ENCODE data around the gene DCTN1.
"Not testable (repeated sequence)": the region's sequence is repeated elsewhere in the genome, so short reads cannot be mapped to it uniquely, and the experiment has no call there.

DCTN1 gene

DNA sequence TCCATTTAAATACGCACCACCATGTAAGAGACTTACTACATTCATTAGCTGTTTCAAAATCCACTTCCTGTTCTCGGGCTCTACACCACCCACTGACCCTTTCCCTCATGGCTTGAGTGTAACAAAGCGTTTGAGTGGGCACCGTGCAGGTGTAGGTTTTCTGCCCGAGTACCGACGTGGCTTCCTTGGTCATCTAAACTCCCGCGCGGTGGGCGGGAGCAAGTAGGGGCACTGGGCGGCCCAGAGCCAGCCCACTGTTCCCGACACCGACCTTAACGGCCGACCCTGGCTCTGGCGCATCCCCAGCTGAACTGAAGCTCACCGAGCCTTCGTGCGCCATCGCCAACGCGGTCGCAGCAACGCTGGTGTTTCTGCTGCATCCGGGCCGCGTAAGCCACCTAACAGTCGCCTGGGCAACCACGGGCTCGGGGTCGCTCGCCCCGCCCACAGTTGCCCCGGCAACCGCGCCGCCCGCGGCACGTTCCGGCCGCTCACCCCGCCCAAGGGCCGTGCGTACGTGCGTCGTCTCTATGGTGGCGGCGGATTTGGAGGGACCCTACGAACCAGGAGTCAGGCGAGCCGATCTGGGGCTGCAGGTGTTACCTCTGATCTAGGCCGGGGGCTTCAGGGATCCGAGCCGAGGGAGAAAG lies 41.2 kb upstream of the DCTN1 start, which contains the start of the genes C2orf81 and WDR54:
Gene C2orf81 (minus strand): TSS at position 399 of the 650 bp plus-strand sequence. CDS start 59 bp downstream, at position 340.
Gene WDR54 (plus strand): TSS at position 510 of the 650 bp plus-strand sequence. CDS start 424 bp downstream, outside the sequence.
- H4K20me1 ChIP-seq = no peaks in the 10 kb centered on the region
- no peak for TF ChIP-seq Cebpa-rat (IDR thresholded peaks at IDR 0.05)
- peak within 1 kb of the TSS; percentile 86 for H3K4me3 ChIP-seq
- H3K9ac ChIP-seq = peak within 1 kb of the TSS; percentile 69
- 0 out of 2 replicates have a peak within 1 kb of the TSS, but pooled peaks have one; percentile 38 for H3K27ac ChIP-seq
- H3K4me2 ChIP-seq = peak within 1 kb of the TSS; percentile 96
- H3K27me3 ChIP-seq = peaks cover 21% of the 10 kb centered on the region
- peaks cover 25% of the 10 kb centered on the region for H3K36me3 ChIP-seq
- no peaks in the 10 kb centered on the region for H3K9me3 ChIP-seq
- peaks cover 44% of the 10 kb centered on the region for H3K4me1 ChIP-seq

DNA sequence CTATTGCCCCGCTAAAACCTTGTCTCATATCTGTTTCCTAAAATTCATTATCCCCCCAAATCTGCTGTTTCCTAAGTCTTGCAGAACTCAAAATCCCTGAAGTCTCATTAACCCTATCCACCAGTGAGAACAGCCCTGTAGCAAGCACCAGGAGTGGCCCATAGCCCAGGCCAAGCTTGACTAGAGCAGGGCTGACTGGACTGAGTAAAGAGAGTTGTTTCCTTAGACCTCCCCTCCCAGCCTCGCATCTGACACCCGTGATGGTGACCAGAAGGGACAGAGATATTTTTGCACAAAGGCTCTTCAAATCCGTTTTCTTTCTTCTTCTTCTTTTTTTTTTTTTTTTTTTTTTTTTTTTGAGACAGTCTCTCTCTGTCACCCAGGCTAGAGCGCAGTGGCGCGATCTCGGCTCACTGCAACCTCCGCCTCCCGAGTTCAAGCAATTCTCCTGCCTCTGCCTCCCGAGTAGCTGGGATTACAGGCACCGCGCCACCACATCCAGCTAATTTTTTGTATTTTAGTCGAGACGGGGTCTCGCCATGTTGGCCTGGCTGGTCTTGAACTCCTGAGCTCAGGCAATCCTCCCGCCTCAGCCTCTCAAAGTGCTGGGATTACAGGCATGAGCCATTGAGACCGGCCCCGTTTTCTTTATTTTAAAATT lies 40.5 kb upstream of the DCTN1 start:
- Histone ChIP-seq H3K36me3 (peaks cover 18% of the 10 kb centered on the region), H3K4me1 (peaks cover 52% of the 10 kb centered on the region), H3K27me3 (peaks cover 28% of the 10 kb centered on the region), H3K4me3 (peak overlapping the region; percentile 86; the same call in 1 of the 2 replicates), H3K4me2 (peak overlapping the region; percentile 96)
- not testable (repeated sequence) for H4K20me1 ChIP-seq, H3K9me3 ChIP-seq, H3K27ac ChIP-seq, H3K9ac ChIP-seq

DNA sequence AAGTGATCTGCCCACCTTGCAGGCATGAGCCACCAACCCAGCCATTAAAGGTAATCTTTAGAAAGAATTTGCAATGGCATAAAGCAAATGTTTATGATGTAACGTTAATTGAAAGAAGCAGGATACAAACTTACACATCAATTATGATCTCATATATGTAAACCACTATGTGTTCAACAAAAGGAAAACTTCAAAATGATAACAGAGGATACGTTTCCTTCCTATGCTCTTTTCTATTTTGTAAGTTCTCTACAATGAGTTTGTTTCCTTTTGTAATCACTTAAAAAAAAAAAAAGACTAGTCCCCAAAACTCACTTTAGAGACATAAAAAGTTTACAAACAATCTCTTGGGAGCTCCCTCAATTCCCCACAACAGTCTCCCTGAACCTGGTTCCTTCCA lies 39.9 kb upstream of the DCTN1 start:
- H3K4me3 ChIP-seq = no peak overlapping the region
- H3K27ac ChIP-seq = no peak overlapping the region
- H3K4me2 ChIP-seq = no peak overlapping the region
- peaks cover 58% of the 10 kb centered on the region for H3K4me1 ChIP-seq
- no peaks in the 10 kb centered on the region for H3K9me3 ChIP-seq
- peaks cover 34% of the 10 kb centered on the region for H3K27me3 ChIP-seq
- H3K36me3 ChIP-seq = peaks cover 12% of the 10 kb centered on the region
- H4K20me1 ChIP-seq = no peaks in the 10 kb centered on the region
- no peak overlapping the region for H3K9ac ChIP-seq
- TF ChIP-seq Cebpa-rat (IDR thresholded peaks at IDR 0.05) = no peak

DNA sequence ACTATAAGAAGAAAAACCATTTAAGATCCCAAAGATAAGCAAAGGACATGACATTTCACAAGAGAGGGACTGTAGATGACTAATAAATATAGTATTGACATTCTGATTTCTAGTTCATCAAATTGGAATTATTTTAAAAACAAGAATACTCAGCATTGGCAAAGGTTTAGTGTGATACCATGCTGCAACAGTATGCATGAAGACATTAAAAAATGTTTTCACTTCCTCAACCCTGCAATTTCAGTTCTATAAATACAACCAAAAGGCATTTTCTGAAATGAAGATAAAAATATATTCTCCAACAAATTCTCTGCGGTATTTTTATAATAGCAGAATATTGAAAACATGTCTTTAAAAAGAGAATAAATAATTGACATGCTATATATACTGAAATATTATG lies 39.2 kb upstream of the DCTN1 start:
- Histone ChIP-seq H3K36me3 (peaks cover 5% of the 10 kb centered on the region; the same call in 1 of the 2 replicates), H3K27ac (no peak overlapping the region), H3K9me3 (no peaks in the 10 kb centered on the region), H3K4me2 (no peak overlapping the region), H3K9ac (no peak overlapping the region), H3K4me1 (peaks cover 64% of the 10 kb centered on the region), H3K27me3 (peaks cover 41% of the 10 kb centered on the region), H4K20me1 (no peaks in the 10 kb centered on the region), H3K4me3 (no peak overlapping the region)
- TF ChIP-seq Cebpa-rat (IDR thresholded peaks at IDR 0.05) = no peak

DNA sequence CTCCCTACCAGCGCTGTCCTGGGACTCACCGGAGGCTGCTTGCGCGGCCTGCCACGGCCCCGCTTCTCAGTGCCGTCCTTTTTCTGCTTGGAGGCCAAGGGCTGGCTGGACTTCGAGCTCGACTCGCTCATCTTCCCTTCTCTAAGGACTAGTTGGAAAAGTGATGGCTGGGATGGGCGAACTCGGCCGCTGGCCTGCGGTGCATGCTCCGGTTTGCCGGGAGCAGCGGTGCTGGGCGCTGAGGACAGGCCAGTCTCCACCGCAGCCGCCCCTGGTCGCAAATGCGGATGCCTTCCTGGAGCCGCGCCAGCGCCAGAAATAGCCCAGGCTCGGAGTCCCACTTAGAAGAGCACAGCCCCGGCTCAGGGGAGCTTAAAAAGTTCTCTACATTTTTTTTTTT lies 38.2 kb upstream of the DCTN1 start:
- H4K20me1 ChIP-seq = no peaks in the 10 kb centered on the region
- TF ChIP-seq Cebpa-rat (IDR thresholded peaks at IDR 0.05) = no peak
- H3K36me3 ChIP-seq = no peaks in the 10 kb centered on the region
- peaks cover 51% of the 10 kb centered on the region for H3K27me3 ChIP-seq
- no peak overlapping the region for H3K27ac ChIP-seq
- no peak overlapping the region for H3K9ac ChIP-seq
- no peak overlapping the region for H3K4me3 ChIP-seq
- no peaks in the 10 kb centered on the region for H3K9me3 ChIP-seq
- no peak overlapping the region for H3K4me2 ChIP-seq
- peaks cover 72% of the 10 kb centered on the region for H3K4me1 ChIP-seq

GRCh38 chr2:74417763-74418162 lies 37.7 kb upstream of the DCTN1 start:
- Histone ChIP-seq H3K4me3 (no peak overlapping the region), H3K4me1 (peaks cover 70% of the 10 kb centered on the region), H3K4me2 (no peak overlapping the region), H3K27ac (no peak overlapping the region), H3K9ac (no peak overlapping the region), H4K20me1 (no peaks in the 10 kb centered on the region), H3K27me3 (peaks cover 53% of the 10 kb centered on the region), H3K36me3 (no peaks in the 10 kb centered on the region), H3K9me3 (no peaks in the 10 kb centered on the region)
- no peak for TF ChIP-seq Cebpa-rat (IDR thresholded peaks at IDR 0.05)

- H3K9me3 ChIP-seq = no peaks in the 10 kb centered on the region
- no peaks in the 10 kb centered on the region for H4K20me1 ChIP-seq
- no peaks in the 10 kb centered on the region for H3K36me3 ChIP-seq
- peaks cover 64% of the 10 kb centered on the region for H3K4me1 ChIP-seq
- no peak overlapping the region for H3K4me2 ChIP-seq
- H3K4me3 ChIP-seq = no peak overlapping the region
- TF ChIP-seq Cebpa-rat (IDR thresholded peaks at IDR 0.05) = no peak
- H3K27ac ChIP-seq = no peak overlapping the region
- no peak overlapping the region for H3K9ac ChIP-seq
- H3K27me3 ChIP-seq = peaks cover 53% of the 10 kb centered on the region
Measured at GRCh38 chr2:74417197-74417596, 37.1 kb upstream of the DCTN1 start.

DNA sequence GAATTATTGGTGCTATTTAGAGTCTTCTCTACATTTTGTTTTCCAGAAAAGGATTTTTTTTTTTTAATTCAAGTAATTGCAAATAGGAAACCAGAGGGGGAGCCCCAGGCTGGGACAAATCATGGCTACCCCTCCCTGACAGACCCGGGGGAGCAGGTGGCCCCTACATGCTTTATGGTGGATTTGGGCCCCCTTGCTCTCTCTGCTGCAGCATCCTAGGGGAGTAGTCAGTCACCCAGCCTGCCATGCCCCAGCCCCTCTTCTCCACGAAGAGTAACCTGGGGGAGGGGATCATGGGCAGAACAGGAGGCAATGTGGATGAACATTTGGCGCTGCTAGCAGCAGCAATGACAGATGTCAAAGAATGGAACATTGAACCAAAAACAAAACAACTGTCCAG lies 36.7 kb upstream of the DCTN1 start:
- Histone ChIP-seq H3K9me3 (no peaks in the 10 kb centered on the region), H3K9ac (no peak overlapping the region), H4K20me1 (no peaks in the 10 kb centered on the region), H3K4me3 (no peak overlapping the region), H3K36me3 (no peaks in the 10 kb centered on the region), H3K4me2 (no peak overlapping the region), H3K4me1 (peaks cover 61% of the 10 kb centered on the region), H3K27ac (no peak overlapping the region), H3K27me3 (peaks cover 53% of the 10 kb centered on the region)
- no peak for TF ChIP-seq Cebpa-rat (IDR thresholded peaks at IDR 0.05)

DNA sequence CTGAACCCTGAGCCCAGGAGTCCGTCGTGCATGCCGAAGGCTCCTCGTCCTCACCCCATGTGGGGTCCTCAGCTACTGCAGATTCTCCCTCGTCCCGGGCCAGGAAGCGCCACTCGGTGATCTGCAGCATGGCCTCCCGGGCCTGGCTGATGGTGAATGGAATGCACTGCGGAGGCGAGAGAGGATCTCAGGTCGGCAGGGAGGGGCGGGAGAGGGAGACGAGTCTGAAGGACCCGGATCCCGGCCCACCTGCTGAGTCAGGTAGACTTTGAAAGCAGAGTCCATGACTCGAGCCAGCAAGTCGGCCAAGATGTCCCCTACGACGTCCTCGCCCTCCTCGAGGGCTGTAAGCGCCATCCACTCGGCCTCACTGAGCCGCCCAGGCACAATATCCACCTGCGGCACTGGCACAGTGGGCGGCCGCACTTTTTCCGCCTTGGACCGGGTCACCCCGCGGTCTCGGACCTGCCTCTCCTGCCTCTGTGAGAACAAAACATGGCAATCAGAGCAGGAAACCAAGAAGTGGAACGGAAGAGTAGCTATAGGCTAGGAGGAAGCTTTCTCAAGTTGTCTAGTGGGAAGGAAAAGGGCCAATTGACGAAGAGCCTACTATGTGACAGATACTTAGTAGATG lies 35.8 kb upstream of the DCTN1 start:
- TF ChIP-seq Cebpa-rat (IDR thresholded peaks at IDR 0.05) = no peak

More for the DNA sequence above, 35.8 kb upstream of the DCTN1 start:
- Histone ChIP-seq H3K36me3 (no peaks in the 10 kb centered on the region), H3K4me3 (peak overlapping the region; percentile 66), H3K27me3 (peaks cover 53% of the 10 kb centered on the region), H3K4me1 (peaks cover 56% of the 10 kb centered on the region), H3K9me3 (no peaks in the 10 kb centered on the region), H4K20me1 (no peaks in the 10 kb centered on the region), H3K4me2 (peak overlapping the region; percentile 87), H3K27ac (no peak overlapping the region), H3K9ac (no peak overlapping the region)

Data from BLaER1 (cell line).